ENCODE results near the gene LHX8. TPM values are rescaled to one million over a fixed set of nuclear protein-coding genes. Genes with fewer than 3 reads are reported as not detected.

LHX8 gene
- total and polyA plus RNA-seq, 8 donors: not detected

GRCh38 chr1:75208862-75209261 lies 74.7 kb downstream of the LHX8 start:
- intact Hi-C loops (cut with DNase I): no loop called here
- no peak overlapping the region for H3K27ac ChIP-seq
- no peaks in the 10 kb centered on the region for H3K36me3 ChIP-seq
- no peaks in the 10 kb centered on the region for H3K4me1 ChIP-seq
- ATAC-seq: no peak
- no peaks in the 10 kb centered on the region for H3K27me3 ChIP-seq
- H3K9me3 ChIP-seq: no peaks in the 10 kb centered on the region
- DNase-seq: no peak
- H3K4me3 ChIP-seq: no peak overlapping the region
- TF ChIP-seq CTCF (IDR thresholded peaks at IDR 0.05): no peak

Data from left lung (tissue), 10 donors.